Measurements from ENCODE around the gene PCK1. TPM values are rescaled to one million over a fixed set of nuclear protein-coding genes. Genes with fewer than 3 reads are reported as not detected.
A peak's percentile ranks its signal among the peaks of the same experiment; 100 is the strongest.

PCK1 gene
- total and polyA plus RNA-seq, 2 of the 13 experiments (the other 11 are each of a cell fraction or from before 2014, with no cell fraction given): 6.5 to 12.6 TPM

DNA sequence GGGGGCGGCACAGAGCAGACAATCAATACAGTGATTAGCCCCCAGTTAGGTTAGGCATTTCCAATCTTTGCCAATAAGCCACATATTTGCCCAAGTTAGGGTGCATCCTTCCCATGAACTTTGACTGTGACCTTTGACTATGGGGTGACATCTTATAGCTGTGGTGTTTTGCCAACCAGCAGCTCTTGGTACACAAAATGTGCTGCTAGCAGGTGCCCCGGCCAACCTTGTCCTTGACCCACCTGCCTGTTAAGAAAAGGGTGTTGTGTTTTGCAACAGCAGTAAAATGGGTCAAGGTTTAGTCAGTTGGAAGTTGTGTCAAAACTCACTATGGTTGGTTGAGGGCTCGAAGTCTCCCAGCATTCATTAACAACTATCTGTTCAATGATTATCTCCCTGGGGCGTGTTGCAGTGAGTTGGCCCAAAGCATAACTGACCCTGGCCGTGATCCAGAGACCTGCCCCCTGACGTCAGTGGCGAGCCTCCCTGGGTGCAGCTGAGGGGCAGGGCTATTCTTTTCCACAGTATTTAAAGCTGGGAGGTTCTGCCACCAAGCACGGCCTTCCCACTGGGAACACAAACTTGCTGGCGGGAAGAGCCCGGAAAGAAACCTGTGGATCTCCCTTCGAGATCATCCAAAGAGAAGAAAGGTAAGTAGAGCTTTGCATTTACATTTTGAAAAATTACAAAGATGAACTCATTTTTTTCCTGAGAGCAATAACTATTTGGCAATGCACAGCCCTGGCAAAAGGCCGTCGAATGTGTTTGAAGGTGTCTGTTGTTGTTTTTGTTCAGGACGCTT is at the start of gene PCK1 (continued):
- peak; percentile 96 for TF ChIP-seq ATF1 (CRISPR knock-in tag; IDR thresholded peaks at IDR 0.05)
- TF ChIP-seq MATR3 (CRISPR knock-in tag; IDR thresholded peaks at IDR 0.05): no peak
- no peak for TF ChIP-seq TP53 (CRISPR knock-in tag; conservative IDR thresholded peaks at IDR 0.05)
- peak; percentile 92 for TF ChIP-seq ZMYM3 (CRISPR knock-in tag; IDR thresholded peaks at IDR 0.05)
- TF ChIP-seq RBFOX2 (IDR thresholded peaks at IDR 0.05; ENCODE audit: low read depth, low read length): no peak
- TF ChIP-seq ZSCAN30 (CRISPR knock-in tag; IDR thresholded peaks at IDR 0.05): no peak
- peak; percentile 94 for TF ChIP-seq ZSCAN12 (CRISPR knock-in tag; IDR thresholded peaks at IDR 0.05)
- peak; percentile 91 for TF ChIP-seq ZNF274 (CRISPR knock-in tag; IDR thresholded peaks at IDR 0.05)
- TF ChIP-seq SPEN (CRISPR knock-in tag; IDR thresholded peaks at IDR 0.05; ENCODE audit: low read depth): peak; percentile 74; the same call in 1 of the 2 replicates
- peak; percentile 96 for TF ChIP-seq NFIC (IDR thresholded peaks at IDR 0.05; ENCODE audit: low read length)
- TF ChIP-seq, protein P1, sequence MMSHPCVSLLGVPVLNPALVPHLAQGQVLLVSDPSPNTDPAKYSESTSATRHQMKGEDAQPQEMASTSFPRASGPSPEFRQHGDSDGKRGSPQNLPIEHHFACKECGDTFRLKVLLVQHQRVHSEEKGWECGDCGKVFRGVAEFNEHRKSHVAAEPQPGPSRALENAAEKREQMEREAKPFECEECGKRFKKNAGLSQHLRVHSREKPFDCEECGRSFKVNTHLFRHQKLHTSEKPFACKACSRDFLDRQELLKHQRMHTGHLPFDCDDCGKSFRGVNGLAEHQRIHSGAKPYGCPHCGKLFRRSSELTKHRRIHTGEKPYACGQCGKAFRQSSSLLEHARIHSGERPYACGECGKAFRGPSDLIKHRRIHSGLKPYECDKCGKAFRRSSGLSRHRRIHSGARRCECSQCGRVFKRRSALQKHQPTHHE (CRISPR knock-in tag; IDR thresholded peaks at IDR 0.05; ENCODE audit: borderline replicate concordance): peak; percentile 49; the same call in 1 of the 2 replicates
- TF ChIP-seq ZNF263 (CRISPR knock-in tag; IDR thresholded peaks at IDR 0.05): 0 out of 2 replicates have a peak, but pooled peaks have one; percentile 35
- peak; percentile 93 for TF ChIP-seq HOXA3 (CRISPR knock-in tag; IDR thresholded peaks at IDR 0.05)
- TF ChIP-seq ZC3H4 (CRISPR knock-in tag; IDR thresholded peaks at IDR 0.05; ENCODE audit: borderline replicate concordance): no peak; the same call in 1 of the 2 replicates
- TF ChIP-seq ZNF556 (CRISPR knock-in tag; IDR thresholded peaks at IDR 0.05; ENCODE audit: borderline replicate concordance): peak; percentile 90; the same call in 1 of the 2 replicates
- TF ChIP-seq HMGA1 (CRISPR knock-in tag; conservative IDR thresholded peaks at IDR 0.05): no peak
- TF ChIP-seq ZNF720 (CRISPR knock-in tag; IDR thresholded peaks at IDR 0.05): no peak
- TF ChIP-seq PHF20 (CRISPR knock-in tag; IDR thresholded peaks at IDR 0.05): 0 out of 2 replicates have a peak, but pooled peaks have one; percentile 17
- TF ChIP-seq ZBTB3 (CRISPR knock-in tag; IDR thresholded peaks at IDR 0.05; ENCODE audit: borderline replicate concordance, low read depth): peak; percentile 86
- no peak for TF ChIP-seq U2AF2 (IDR thresholded peaks at IDR 0.05; ENCODE audit: low read depth, low read length)
- peak; percentile 98 for TF ChIP-seq SKI (IDR thresholded peaks at IDR 0.05; ENCODE audit: partially characterized antibody)
- peak; percentile 65; the same call in 1 of the 2 replicates for TF ChIP-seq ELF1 (CRISPR knock-in tag; IDR thresholded peaks at IDR 0.05)
- peak; percentile 82 for TF ChIP-seq ZNF747 (CRISPR knock-in tag; IDR thresholded peaks at IDR 0.05; ENCODE audit: borderline replicate concordance)
- no peak; the same call in 1 of the 2 replicates for TF ChIP-seq ZNF841 (CRISPR knock-in tag; IDR thresholded peaks at IDR 0.05; ENCODE audit: borderline replicate concordance)
- peak; percentile 95 for TF ChIP-seq CEBPG (CRISPR knock-in tag; IDR thresholded peaks at IDR 0.05)
- TF ChIP-seq, protein P2, sequence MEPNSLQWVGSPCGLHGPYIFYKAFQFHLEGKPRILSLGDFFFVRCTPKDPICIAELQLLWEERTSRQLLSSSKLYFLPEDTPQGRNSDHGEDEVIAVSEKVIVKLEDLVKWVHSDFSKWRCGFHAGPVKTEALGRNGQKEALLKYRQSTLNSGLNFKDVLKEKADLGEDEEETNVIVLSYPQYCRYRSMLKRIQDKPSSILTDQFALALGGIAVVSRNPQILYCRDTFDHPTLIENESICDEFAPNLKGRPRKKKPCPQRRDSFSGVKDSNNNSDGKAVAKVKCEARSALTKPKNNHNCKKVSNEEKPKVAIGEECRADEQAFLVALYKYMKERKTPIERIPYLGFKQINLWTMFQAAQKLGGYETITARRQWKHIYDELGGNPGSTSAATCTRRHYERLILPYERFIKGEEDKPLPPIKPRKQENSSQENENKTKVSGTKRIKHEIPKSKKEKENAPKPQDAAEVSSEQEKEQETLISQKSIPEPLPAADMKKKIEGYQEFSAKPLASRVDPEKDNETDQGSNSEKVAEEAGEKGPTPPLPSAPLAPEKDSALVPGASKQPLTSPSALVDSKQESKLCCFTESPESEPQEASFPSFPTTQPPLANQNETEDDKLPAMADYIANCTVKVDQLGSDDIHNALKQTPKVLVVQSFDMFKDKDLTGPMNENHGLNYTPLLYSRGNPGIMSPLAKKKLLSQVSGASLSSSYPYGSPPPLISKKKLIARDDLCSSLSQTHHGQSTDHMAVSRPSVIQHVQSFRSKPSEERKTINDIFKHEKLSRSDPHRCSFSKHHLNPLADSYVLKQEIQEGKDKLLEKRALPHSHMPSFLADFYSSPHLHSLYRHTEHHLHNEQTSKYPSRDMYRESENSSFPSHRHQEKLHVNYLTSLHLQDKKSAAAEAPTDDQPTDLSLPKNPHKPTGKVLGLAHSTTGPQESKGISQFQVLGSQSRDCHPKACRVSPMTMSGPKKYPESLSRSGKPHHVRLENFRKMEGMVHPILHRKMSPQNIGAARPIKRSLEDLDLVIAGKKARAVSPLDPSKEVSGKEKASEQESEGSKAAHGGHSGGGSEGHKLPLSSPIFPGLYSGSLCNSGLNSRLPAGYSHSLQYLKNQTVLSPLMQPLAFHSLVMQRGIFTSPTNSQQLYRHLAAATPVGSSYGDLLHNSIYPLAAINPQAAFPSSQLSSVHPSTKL (CRISPR knock-in tag; IDR thresholded peaks at IDR 0.05): peak; percentile 98
- peak; percentile 98 for TF ChIP-seq MEF2D (CRISPR knock-in tag; IDR thresholded peaks at IDR 0.05)
- TF ChIP-seq ZNF17 (CRISPR knock-in tag; IDR thresholded peaks at IDR 0.05): no peak
